ENCODE data around the gene OR2A14.
"Not testable (repeated sequence)": the region's sequence is repeated elsewhere in the genome, so short reads cannot be mapped to it uniquely, and the experiment has no call there.

Gene OR2A14

GRCh38 chr7:144164784-144165183 lies 41.8 kb downstream of the OR2A14 start:
- DNase-seq = no peak

- not testable (repeated sequence) for DNase-seq
These were observed 48.8 kb downstream of the OR2A14 start for GRCh38 chr7:144171594-144172350.

- no peak for DNase-seq
These were observed 51.6 kb downstream of the OR2A14 start for GRCh38 chr7:144174613-144175012.

- peak; percentile 27 for DNase-seq
These were observed 55.6 kb downstream of the OR2A14 start for GRCh38 chr7:144178380-144179164.

- DNase-seq = not testable (repeated sequence)
These were observed 56.1 kb downstream of the OR2A14 start for GRCh38 chr7:144179165-144179479.
